ENCODE data around the gene CCDC80.

DNA sequence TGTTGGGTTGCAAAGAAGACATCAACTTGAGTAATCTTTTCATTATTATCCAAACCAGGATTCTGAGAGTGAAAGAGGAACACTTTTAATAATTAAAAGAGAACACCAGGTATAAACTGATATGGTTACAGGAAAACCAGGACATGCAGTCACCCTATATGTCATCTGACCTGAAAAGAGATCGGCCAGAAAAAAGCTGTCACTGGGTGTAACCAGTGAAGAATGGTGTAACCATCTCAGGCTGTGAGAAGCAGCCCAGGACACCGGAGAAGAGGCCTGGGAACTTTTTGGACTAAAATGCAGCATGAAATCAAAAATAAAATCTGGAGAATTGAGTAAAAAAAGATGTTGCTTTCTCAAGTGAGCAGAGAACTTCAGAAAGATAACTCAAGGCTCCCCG lies 10.1 kb upstream of the CCDC80 start:
- TF ChIP-seq, protein P1, sequence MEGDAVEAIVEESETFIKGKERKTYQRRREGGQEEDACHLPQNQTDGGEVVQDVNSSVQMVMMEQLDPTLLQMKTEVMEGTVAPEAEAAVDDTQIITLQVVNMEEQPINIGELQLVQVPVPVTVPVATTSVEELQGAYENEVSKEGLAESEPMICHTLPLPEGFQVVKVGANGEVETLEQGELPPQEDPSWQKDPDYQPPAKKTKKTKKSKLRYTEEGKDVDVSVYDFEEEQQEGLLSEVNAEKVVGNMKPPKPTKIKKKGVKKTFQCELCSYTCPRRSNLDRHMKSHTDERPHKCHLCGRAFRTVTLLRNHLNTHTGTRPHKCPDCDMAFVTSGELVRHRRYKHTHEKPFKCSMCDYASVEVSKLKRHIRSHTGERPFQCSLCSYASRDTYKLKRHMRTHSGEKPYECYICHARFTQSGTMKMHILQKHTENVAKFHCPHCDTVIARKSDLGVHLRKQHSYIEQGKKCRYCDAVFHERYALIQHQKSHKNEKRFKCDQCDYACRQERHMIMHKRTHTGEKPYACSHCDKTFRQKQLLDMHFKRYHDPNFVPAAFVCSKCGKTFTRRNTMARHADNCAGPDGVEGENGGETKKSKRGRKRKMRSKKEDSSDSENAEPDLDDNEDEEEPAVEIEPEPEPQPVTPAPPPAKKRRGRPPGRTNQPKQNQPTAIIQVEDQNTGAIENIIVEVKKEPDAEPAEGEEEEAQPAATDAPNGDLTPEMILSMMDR (IDR thresholded peaks at IDR 0.05): no peak
- TF ChIP-seq POLR2A (IDR thresholded peaks at IDR 0.05): no peak
- TF ChIP-seq POLR2AphosphoS5 (IDR thresholded peaks at IDR 0.05): no peak
- TF ChIP-seq EP300 (IDR thresholded peaks at IDR 0.05; ENCODE audit: low read depth): no peak

Data from transverse colon (tissue), 4 donors.